HCT116 (cell line): ENCODE data around the gene LRRC71.

ENCODE experiments used
- CBX3 ChIP-seq: IDR thresholded peaks from 2 replicates; pipeline ENCODE4 v1.6.1; 2012; ENCODE audit warnings: low read depth
- CEBPB ChIP-seq: IDR thresholded peaks from 2 replicates; pipeline ENCODE4 v1.6.1; 2012; ENCODE audit warnings: low read depth
- EZH2 ChIP-seq: fragments of 200-600 bp; sonication (generic); IDR thresholded peaks from 2 replicates; pipeline ENCODE4 v1.6.1; 2017; ENCODE audit warnings: antibody characterized with exemption, mixed run types
- JUND ChIP-seq: IDR thresholded peaks from 2 replicates; pipeline ENCODE4 v1.6.1; 2012
- POLR2A ChIP-seq: IDR thresholded peaks from 2 replicates; pipeline ENCODE4 v1.7.0; 2011; ENCODE audit warnings: borderline replicate concordance; ENCODE audit not compliant: insufficient read depth, insufficient read length; ENCODE audit errors: extremely low read depth
- POLR2AphosphoS5 ChIP-seq: IDR thresholded peaks from 2 replicates; pipeline ENCODE4 v1.6.1; 2011; ENCODE audit warnings: mild to moderate bottlenecking, low read depth, low read length, moderate library complexity
- SIN3A ChIP-seq: IDR thresholded peaks from 2 replicates; pipeline ENCODE4 v1.6.1; 2012; ENCODE audit warnings: low read depth
- ZNF274 ChIP-seq: fragments of 200-500 bp; sonication (Bioruptor generic); IDR thresholded peaks from 2 replicates; pipeline ENCODE4 v1.6.1; 2014; ENCODE audit warnings: mild to moderate bottlenecking, low read depth, low read length, inconsistent platforms
- TF ChIP-seq, protein P1 (sequence below), 3 experiments: fragments of 200-600 bp in 1 of 3; sonication (generic) in 1 of 3; IDR thresholded peaks in 2 of 3; conservative IDR thresholded peaks in 1 of 3; 2 replicates each; pipeline ENCODE4 v1.5.1; 2012 to 2017; ENCODE audit warnings: low read depth in 2 of 3, low read length in 2 of 3, antibody characterized with exemption in 1 of 3, borderline replicate concordance in 1 of 3, control low read depth in 1 of 3, mild to moderate bottlenecking in 1 of 3, mixed read lengths in 1 of 3, mixed run types in 1 of 3, moderate library complexity in 1 of 3; ENCODE audit not compliant: insufficient read depth in 1 of 3
- TF ChIP-seq, protein P2 (sequence below): IDR thresholded peaks from 2 replicates; pipeline ENCODE4 v1.6.1; 2012
- TF ChIP-seq, protein P3 (sequence below): IDR thresholded peaks from 2 replicates; pipeline ENCODE4 v1.6.1; 2012; ENCODE audit warnings: low read depth

DNA sequence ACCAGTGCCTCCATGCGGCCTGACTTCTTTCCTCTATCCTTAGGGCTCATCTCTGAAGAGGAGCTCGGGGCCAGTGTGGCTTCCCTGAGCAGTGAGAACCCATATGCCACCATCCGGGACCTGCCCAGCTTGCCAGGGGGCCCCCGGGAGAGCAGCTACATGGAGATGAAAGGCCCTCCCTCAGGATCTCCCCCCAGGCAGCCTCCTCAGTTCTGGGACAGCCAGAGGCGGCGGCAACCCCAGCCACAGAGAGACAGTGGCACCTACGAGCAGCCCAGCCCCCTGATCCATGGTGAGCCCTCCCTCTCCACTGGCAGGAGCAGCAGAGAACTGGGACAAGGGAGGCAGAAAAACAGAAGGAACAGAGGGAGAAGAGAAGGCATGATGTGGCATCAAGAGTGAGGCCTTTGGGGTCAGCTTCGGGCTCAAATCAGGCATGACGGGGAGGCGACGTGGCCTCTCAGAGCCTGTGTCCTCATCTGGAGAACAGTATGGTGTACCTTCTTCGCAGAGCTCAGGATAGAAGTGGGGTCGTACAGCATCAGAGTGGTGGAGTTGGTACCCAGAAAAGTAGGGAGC, 6.5 kb upstream of the LRRC71 start:
- TF ChIP-seq POLR2A (no peak), CEBPB (no peak), JUND (no peak), EZH2 (no peak), SIN3A (no peak), CBX3 (no peak), POLR2AphosphoS5 (no peak), ZNF274 (no peak)
- TF ChIP-seq, protein P1, sequence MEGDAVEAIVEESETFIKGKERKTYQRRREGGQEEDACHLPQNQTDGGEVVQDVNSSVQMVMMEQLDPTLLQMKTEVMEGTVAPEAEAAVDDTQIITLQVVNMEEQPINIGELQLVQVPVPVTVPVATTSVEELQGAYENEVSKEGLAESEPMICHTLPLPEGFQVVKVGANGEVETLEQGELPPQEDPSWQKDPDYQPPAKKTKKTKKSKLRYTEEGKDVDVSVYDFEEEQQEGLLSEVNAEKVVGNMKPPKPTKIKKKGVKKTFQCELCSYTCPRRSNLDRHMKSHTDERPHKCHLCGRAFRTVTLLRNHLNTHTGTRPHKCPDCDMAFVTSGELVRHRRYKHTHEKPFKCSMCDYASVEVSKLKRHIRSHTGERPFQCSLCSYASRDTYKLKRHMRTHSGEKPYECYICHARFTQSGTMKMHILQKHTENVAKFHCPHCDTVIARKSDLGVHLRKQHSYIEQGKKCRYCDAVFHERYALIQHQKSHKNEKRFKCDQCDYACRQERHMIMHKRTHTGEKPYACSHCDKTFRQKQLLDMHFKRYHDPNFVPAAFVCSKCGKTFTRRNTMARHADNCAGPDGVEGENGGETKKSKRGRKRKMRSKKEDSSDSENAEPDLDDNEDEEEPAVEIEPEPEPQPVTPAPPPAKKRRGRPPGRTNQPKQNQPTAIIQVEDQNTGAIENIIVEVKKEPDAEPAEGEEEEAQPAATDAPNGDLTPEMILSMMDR (IDR thresholded peaks at IDR 0.05 in 2 of 3, conservative IDR thresholded peaks at IDR 0.05 in 1 of 3; ENCODE audit: borderline replicate concordance in 1 of 3, insufficient read depth in 1 of 3, low read depth in 2 of 3, low read length in 2 of 3) = no peak
- TF ChIP-seq, protein P2, sequence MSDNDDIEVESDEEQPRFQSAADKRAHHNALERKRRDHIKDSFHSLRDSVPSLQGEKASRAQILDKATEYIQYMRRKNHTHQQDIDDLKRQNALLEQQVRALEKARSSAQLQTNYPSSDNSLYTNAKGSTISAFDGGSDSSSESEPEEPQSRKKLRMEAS = no peak
- TF ChIP-seq, protein P3, sequence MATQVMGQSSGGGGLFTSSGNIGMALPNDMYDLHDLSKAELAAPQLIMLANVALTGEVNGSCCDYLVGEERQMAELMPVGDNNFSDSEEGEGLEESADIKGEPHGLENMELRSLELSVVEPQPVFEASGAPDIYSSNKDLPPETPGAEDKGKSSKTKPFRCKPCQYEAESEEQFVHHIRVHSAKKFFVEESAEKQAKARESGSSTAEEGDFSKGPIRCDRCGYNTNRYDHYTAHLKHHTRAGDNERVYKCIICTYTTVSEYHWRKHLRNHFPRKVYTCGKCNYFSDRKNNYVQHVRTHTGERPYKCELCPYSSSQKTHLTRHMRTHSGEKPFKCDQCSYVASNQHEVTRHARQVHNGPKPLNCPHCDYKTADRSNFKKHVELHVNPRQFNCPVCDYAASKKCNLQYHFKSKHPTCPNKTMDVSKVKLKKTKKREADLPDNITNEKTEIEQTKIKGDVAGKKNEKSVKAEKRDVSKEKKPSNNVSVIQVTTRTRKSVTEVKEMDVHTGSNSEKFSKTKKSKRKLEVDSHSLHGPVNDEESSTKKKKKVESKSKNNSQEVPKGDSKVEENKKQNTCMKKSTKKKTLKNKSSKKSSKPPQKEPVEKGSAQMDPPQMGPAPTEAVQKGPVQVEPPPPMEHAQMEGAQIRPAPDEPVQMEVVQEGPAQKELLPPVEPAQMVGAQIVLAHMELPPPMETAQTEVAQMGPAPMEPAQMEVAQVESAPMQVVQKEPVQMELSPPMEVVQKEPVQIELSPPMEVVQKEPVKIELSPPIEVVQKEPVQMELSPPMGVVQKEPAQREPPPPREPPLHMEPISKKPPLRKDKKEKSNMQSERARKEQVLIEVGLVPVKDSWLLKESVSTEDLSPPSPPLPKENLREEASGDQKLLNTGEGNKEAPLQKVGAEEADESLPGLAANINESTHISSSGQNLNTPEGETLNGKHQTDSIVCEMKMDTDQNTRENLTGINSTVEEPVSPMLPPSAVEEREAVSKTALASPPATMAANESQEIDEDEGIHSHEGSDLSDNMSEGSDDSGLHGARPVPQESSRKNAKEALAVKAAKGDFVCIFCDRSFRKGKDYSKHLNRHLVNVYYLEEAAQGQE = no peak
